ENCODE data around the gene GLCE. TPM values are rescaled to one million over a fixed set of nuclear protein-coding genes. Genes with fewer than 3 reads are reported as not detected.
"Not testable (repeated sequence)": the region's sequence is repeated elsewhere in the genome, so short reads cannot be mapped to it uniquely, and the experiment has no call there.

Gene GLCE
- total and polyA plus RNA-seq, 9 of the 15 experiments (the other 6 are each of a cell fraction or from before 2014, with no cell fraction given), result 4.6 to 12.3 (median 10.6) TPM

GRCh38 chr15:69169540-69169939 lies 9.1 kb downstream of the GLCE start:
- H3K9me3 ChIP-seq (replicated peaks; ENCODE audit: control insufficient read depth, insufficient read depth, low read depth, low read length); DNase-seq (ENCODE audit: extremely low read depth in 1 of 4, low spot score in 3 of 4); BruUV-seq (replicated peaks); H3K4me3 ChIP-seq; POLR2A ChIA-PET; FAIRE-seq; H3K9me1 ChIP-seq (ENCODE audit: control insufficient read depth, insufficient read depth, low read length); H2AFZ ChIP-seq (ENCODE audit: low read depth, low read length); H3K36me3 ChIP-seq (ENCODE audit: control insufficient read depth, insufficient read depth, low read length); CTCF ChIA-PET (ENCODE audit: low intra/inter-chr PET ratio); in situ Hi-C loops (cut with MboI); H3K27ac ChIP-seq (ENCODE audit: extremely low read depth, low read depth, low read length); ATAC-seq; H3K79me2 ChIP-seq (ENCODE audit: control insufficient read depth, insufficient read depth, low read length); H4K20me1 ChIP-seq (replicated peaks; ENCODE audit: control insufficient read depth, insufficient read depth, low read length); H3K27me3 ChIP-seq (ENCODE audit: control insufficient read depth in 2 of 2, insufficient read depth in 2 of 2, low read length in 2 of 2); H3K9ac ChIP-seq (ENCODE audit: insufficient read depth in 1 of 2, low read depth in 2 of 2, low read length in 2 of 2); H3K4me2 ChIP-seq (ENCODE audit: insufficient read depth, low read length): not testable (repeated sequence)
- intact Hi-C loops (cut with micrococcal nuclease), result loop anchor here (10.0 kb wide), 1 partner anchor 295 kb away; no protein-coding TSS in a partner anchor
- WGBS (ENCODE audit: insufficient coverage, low coverage, missing lambda C conversion rate), result 56% methylated on average over 3 of the region's 3 CpGs
- H3K4me1 ChIP-seq (replicated peaks in 1 of 2; ENCODE audit: control insufficient read depth in 2 of 2, insufficient read depth in 2 of 2, low read length in 2 of 2), result peaks cover 0 to 13% of the 10 kb centered on the region in 2 experiments; a peak in 3 of 5 replicates
- TF ChIP-seq ZNF146 (CRISPR knock-in tag; IDR thresholded peaks at IDR 0.05; ENCODE audit: unreplicated experiment) (peak; percentile 85), SMAD3 (CRISPR knock-in tag; conservative IDR thresholded peaks at IDR 0.05) (0 out of 2 replicates have a peak, but pooled peaks have one; percentile 27)

- H3K4me1 ChIP-seq (replicated peaks in 1 of 2; ENCODE audit: control insufficient read depth in 2 of 2, insufficient read depth in 2 of 2, low read length in 2 of 2), result peaks cover 0 to 3% of the 10 kb centered on the region in 2 experiments; a peak in 1 of 5 replicates
- H2AFZ ChIP-seq (ENCODE audit: low read depth, low read length), result no peak overlapping the region
- FAIRE-seq (no peak), DNase-seq (ENCODE audit: extremely low read depth in 1 of 4, low spot score in 3 of 4) (no peak), ATAC-seq (no peak)
- H3K27ac ChIP-seq (ENCODE audit: extremely low read depth, low read depth, low read length), result no peak overlapping the region
- H3K36me3 ChIP-seq (ENCODE audit: control insufficient read depth, insufficient read depth, low read length), result no peaks in the 10 kb centered on the region
- intact Hi-C loops (cut with micrococcal nuclease), result no loop called here
- H4K20me1 ChIP-seq (replicated peaks; ENCODE audit: control insufficient read depth, insufficient read depth, low read length), result no peaks in the 10 kb centered on the region
- CTCF ChIA-PET (ENCODE audit: low intra/inter-chr PET ratio), result no interaction called here
- no peak overlapping the region for H3K9ac ChIP-seq (ENCODE audit: insufficient read depth in 1 of 2, low read depth in 2 of 2, low read length in 2 of 2)
- 19% methylated on average over 3 of the region's 3 CpGs for WGBS (ENCODE audit: insufficient coverage, low coverage, missing lambda C conversion rate)
- H3K79me2 ChIP-seq (ENCODE audit: control insufficient read depth, insufficient read depth, low read length), result no peaks in the 10 kb centered on the region
- in situ Hi-C loops (cut with MboI), result no loop called here
- H3K4me3 ChIP-seq, result no peak overlapping the region
- POLR2A ChIA-PET, result no interaction called here
- H3K27me3 ChIP-seq (ENCODE audit: control insufficient read depth in 2 of 2, insufficient read depth in 2 of 2, low read length in 2 of 2), result no peaks in the 10 kb centered on the region
- H3K4me2 ChIP-seq (ENCODE audit: insufficient read depth, low read length), result no peak overlapping the region
- H3K9me1 ChIP-seq (ENCODE audit: control insufficient read depth, insufficient read depth, low read length), result no peaks in the 10 kb centered on the region
- no TSS peak for BruUV-seq (replicated peaks)
- H3K9me3 ChIP-seq (replicated peaks; ENCODE audit: control insufficient read depth, insufficient read depth, low read depth, low read length), result no peaks in the 10 kb centered on the region
- TF ChIP-seq ZNF274 (IDR thresholded peaks at IDR 0.05; ENCODE audit: borderline replicate concordance, low read depth, low read length), result no peak
- TF ChIP-seq STAT5B (CRISPR knock-in tag; IDR thresholded peaks at IDR 0.05), result no peak
- TF ChIP-seq IRF2 (CRISPR knock-in tag; IDR thresholded peaks at IDR 0.05), result no peak
- no peak for TF ChIP-seq SMAD2 (IDR thresholded peaks at IDR 0.05; ENCODE audit: low read depth, low read length)
- no peak for TF ChIP-seq DNMT1 (IDR thresholded peaks at IDR 0.05)
- no peak for TF ChIP-seq TBL1XR1 (IDR thresholded peaks at IDR 0.05; ENCODE audit: low read length in 2 of 2)
- no peak for TF ChIP-seq PTRF (tag; IDR thresholded peaks at IDR 0.05)
- no peak for TF ChIP-seq MEF2A (IDR thresholded peaks at IDR 0.05; ENCODE audit: control insufficient read depth, low read depth, low read length)
- no peak for TF ChIP-seq SETDB1 (IDR thresholded peaks at IDR 0.05; ENCODE audit: low read length)
- TF ChIP-seq PHB2 (IDR thresholded peaks at IDR 0.05; ENCODE audit: low read depth), result no peak
- TF ChIP-seq CTBP1 (IDR thresholded peaks at IDR 0.05; ENCODE audit: borderline replicate concordance), result no peak
- TF ChIP-seq NR0B1 (IDR thresholded peaks at IDR 0.05; ENCODE audit: partially characterized antibody), result no peak
- TF ChIP-seq SRSF3 (IDR thresholded peaks at IDR 0.05; ENCODE audit: insufficient read depth, low read length), result no peak
- TF ChIP-seq NFATC3 (IDR thresholded peaks at IDR 0.05), result no peak
- TF ChIP-seq CHD1 (IDR thresholded peaks at IDR 0.05; ENCODE audit: low read length), result no peak
- TF ChIP-seq DPF2 (IDR thresholded peaks at IDR 0.05), result no peak
These were observed 10.2 kb downstream of the GLCE start for GRCh38 chr15:69170597-69170996.
